ENCODE data around the gene MEGF6. TPM values are rescaled to one million over a fixed set of nuclear protein-coding genes. Genes with fewer than 3 reads are reported as not detected.
A peak's percentile ranks its signal among the peaks of the same experiment; 100 is the strongest.

MEGF6 gene
- polyA plus RNA-seq (2013, experiment 1 of 4), result 14.4 TPM
- polyA plus RNA-seq (2013, experiment 2 of 4), result 17.4 TPM
- polyA plus RNA-seq (2013, experiment 3 of 4), result 13.5 TPM
- polyA plus RNA-seq (2013, experiment 4 of 4), result 18.1 TPM

DNA sequence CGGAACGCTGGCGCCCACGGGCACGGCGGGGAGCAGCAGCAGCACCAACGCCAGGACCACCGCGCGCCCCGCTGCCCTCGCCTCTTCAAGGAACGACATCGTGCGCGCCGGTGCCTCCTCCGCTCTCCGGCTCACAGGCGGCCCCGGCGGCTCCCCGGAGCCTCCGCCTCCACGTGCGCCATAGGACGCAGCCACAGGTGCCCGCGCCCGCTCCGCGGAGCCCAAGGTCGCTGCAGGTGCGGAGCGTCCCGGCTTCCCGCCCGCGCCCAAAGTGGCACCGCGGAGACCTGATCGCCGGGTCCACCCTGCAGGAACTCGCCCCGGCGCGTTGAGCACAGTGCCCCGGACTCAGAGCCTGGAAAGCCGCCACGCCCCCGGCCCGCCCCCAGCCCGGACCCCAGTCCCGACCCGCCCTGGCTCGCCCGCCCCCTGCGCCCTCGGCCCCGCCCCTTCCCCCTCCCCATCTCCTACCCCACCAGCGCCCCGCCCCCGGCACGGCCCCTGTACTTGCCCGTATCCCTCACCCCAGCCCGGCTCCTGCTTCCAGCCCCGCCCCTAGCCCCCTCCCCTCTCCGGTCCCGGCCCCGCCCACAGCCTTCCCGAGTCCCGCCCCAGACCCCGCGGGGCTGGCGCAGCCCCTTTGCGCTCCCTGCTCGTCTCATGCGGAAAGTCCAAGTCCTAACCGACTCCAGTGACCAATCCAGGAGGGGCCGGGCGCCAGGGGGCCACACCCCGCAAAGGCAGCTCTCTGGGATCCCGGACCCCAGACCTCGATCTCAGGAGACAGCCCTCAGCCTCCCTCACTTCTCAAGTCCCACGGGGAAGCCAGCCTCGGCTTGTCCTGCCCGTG lies at the start of gene MEGF6:
MEGF6 (minus strand) TSS at position 339 of the 850 bp plus-strand sequence; CDS start at position 99, 240 bp downstream.
- Histone ChIP-seq H3K27ac (ENCODE audit: insufficient read depth, low read depth, low read length, poor library complexity, severe bottlenecking) (no peak within 1 kb of the TSS), H3K36me3 (ENCODE audit: control insufficient read depth, insufficient read depth, low read length) (no peaks in the 10 kb centered on the region), H3K27me3 (ENCODE audit: control insufficient read depth, insufficient read depth, low read length, poor library complexity, severe bottlenecking) (peaks cover 22% of the 10 kb centered on the region), H3K9me3 (ENCODE audit: control insufficient read depth, low read length) (no peaks in the 10 kb centered on the region), H3K4me3 (ENCODE audit: insufficient read depth, low read depth, low read length) (peak within 1 kb of the TSS; percentile 59), H3K4me1 (ENCODE audit: control insufficient read depth, insufficient read depth, low read length) (peaks cover 56% of the 10 kb centered on the region)
- 2% methylated on average over 74 to 80 of the region's 87 CpGs for WGBS, 2 experiments

DNA sequence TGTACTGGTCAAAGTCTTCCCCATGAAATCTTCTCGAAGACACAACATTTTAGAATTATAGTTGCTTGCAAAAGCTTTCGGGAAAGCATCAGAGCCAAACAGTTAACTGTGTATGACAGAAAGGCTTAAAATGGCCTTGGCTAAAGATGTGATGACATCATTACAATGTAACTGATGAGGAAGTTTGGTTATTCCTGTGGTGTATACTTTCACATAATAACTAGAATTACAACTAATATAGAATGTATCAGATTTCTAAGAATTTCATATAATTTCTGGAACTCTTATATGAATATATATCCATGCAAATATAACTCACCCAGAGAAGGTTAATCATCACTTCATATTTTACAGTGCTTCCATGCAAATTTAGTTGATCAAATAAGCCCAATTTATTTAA lies 49.4 kb upstream of the MEGF6 start:
- H3K27me3 ChIP-seq (ENCODE audit: control insufficient read depth, insufficient read depth, low read length, poor library complexity, severe bottlenecking), result peaks cover 34% of the 10 kb centered on the region
- no peak overlapping the region for H3K27ac ChIP-seq (ENCODE audit: insufficient read depth, low read depth, low read length, poor library complexity, severe bottlenecking)
- no peaks in the 10 kb centered on the region for H3K4me1 ChIP-seq (ENCODE audit: control insufficient read depth, insufficient read depth, low read length)
- no peaks in the 10 kb centered on the region for H3K36me3 ChIP-seq (ENCODE audit: control insufficient read depth, insufficient read depth, low read length)
- 92 to 94% methylated on average over 2 of the region's 2 CpGs for WGBS, 2 experiments
- H3K9me3 ChIP-seq (ENCODE audit: control insufficient read depth, low read length), result no peaks in the 10 kb centered on the region
- H3K4me3 ChIP-seq (ENCODE audit: insufficient read depth, low read depth, low read length), result no peak overlapping the region

DNA sequence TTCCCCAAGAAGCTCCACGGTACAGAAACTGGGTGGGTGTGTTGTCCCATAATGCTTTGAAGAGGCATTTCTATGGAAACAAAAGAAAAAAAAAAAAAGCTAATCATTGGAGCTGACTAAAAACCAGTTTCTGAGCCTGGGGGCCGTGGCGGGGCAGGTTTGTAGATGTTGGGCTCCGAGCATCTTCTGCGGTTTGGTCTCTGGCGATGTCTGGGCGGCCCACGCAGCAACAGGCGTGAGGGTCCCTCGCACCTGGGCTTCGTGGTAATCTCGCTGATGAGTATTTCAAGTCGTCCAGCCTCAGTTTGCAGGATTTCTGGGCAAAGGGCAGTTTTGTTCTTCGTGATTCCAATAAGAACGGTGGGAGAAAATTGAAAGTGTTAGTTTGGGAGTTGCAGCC lies 47.8 kb upstream of the MEGF6 start:
- Histone ChIP-seq H3K9me3 (ENCODE audit: control insufficient read depth, low read length) (no peaks in the 10 kb centered on the region), H3K27ac (ENCODE audit: insufficient read depth, low read depth, low read length, poor library complexity, severe bottlenecking) (no peak overlapping the region), H3K4me3 (ENCODE audit: insufficient read depth, low read depth, low read length) (no peak overlapping the region), H3K27me3 (ENCODE audit: control insufficient read depth, insufficient read depth, low read length, poor library complexity, severe bottlenecking) (peaks cover 50% of the 10 kb centered on the region), H3K4me1 (ENCODE audit: control insufficient read depth, insufficient read depth, low read length) (no peaks in the 10 kb centered on the region), H3K36me3 (ENCODE audit: control insufficient read depth, insufficient read depth, low read length) (no peaks in the 10 kb centered on the region)
- WGBS, 2 experiments, result 87 to 89% methylated on average over 15 of the region's 15 CpGs

DNA sequence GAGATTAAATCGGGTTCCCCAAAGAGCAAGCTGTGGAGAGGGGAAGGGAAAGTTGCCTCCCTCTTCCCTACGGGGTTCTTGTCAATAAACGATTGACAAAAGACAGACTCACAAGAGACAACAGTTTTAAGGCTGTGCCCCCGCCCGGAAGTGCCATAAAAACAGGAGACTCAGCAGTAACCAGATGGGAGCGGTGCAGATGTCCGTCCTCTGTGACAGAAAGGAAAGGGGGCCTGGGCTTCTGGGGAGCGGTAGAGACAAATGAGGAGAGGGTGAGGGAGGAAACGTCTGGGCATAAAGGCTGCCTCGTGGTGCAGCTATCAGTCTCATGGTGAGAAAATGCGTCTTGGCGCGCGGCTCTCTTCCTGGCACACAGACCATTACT lies 46.9 kb upstream of the MEGF6 start:
- Histone ChIP-seq H3K9me3 (ENCODE audit: control insufficient read depth, low read length) (no peaks in the 10 kb centered on the region), H3K36me3 (ENCODE audit: control insufficient read depth, insufficient read depth, low read length) (no peaks in the 10 kb centered on the region), H3K27me3 (ENCODE audit: control insufficient read depth, insufficient read depth, low read length, poor library complexity, severe bottlenecking) (peaks cover 59% of the 10 kb centered on the region), H3K4me3 (ENCODE audit: insufficient read depth, low read depth, low read length) (no peak overlapping the region), H3K27ac (ENCODE audit: insufficient read depth, low read depth, low read length, poor library complexity, severe bottlenecking) (no peak overlapping the region), H3K4me1 (ENCODE audit: control insufficient read depth, insufficient read depth, low read length) (no peaks in the 10 kb centered on the region)
- 61 to 69% methylated on average over 9 to 14 of the region's 14 CpGs for WGBS, 2 experiments

- Histone ChIP-seq H3K9me3 (ENCODE audit: control insufficient read depth, low read length) (no peaks in the 10 kb centered on the region), H3K4me1 (ENCODE audit: control insufficient read depth, insufficient read depth, low read length) (no peaks in the 10 kb centered on the region), H3K27ac (ENCODE audit: insufficient read depth, low read depth, low read length, poor library complexity, severe bottlenecking) (no peak overlapping the region), H3K4me3 (ENCODE audit: insufficient read depth, low read depth, low read length) (no peak overlapping the region), H3K27me3 (ENCODE audit: control insufficient read depth, insufficient read depth, low read length, poor library complexity, severe bottlenecking) (peaks cover 64% of the 10 kb centered on the region), H3K36me3 (ENCODE audit: control insufficient read depth, insufficient read depth, low read length) (no peaks in the 10 kb centered on the region)
- 88 to 90% methylated on average over 26 of the region's 26 CpGs for WGBS, 2 experiments
Measured at GRCh38 chr1:3657578-3658230, 46.4 kb upstream of the MEGF6 start.

DNA sequence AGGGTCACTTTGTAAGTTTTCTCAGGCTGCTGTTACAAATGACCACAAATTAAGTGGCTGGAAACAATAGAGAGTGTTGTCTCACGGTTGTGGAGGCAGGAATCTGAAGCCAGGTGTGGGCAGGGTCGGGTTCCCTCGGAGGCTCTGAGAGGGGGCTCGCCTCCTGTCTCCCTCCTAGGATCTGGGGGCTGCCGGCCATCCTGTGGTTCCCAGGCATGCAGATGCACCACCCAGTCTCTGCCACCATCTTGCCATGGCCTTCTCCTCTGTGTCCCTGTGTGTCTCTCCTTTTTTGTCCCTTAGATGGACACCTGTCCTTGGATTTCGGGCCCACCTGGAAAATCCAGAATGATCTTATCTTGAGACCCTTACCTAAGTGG lies 45.8 kb upstream of the MEGF6 start:
- 83% methylated on average over 6 of the region's 6 CpGs for WGBS, 2 experiments

DNA sequence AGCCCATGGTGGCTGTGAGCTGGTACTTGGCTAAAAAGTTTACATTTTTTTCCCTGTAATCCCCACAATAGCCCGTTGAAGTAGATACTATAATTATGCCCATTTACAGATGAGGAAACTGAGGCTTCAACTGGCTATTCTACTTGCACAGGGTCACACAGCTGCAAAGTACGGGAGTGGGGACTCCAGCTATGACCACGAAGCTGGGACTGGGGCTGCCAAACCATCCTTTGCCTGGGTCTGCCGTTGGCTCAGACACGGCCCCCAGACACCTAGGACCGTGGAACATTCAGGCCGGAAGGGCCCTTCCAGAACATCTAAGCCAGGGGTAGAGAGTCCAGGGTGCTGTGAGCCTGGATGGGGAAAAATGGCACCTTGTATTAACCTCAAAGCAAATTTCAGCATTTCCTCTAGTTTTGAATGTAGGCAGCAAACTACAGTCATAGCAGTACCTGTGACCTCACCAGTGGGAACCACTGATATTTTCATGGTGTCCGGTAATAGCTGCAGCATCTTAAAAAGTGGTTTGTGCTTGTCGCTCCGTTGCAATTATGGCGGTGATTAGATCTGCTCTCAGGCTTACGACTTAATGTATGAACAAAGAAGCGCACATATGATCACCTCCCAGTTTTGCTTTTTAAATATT lies 45.3 kb upstream of the MEGF6 start:
- WGBS, 2 experiments, result 93 to 94% methylated on average over 13 of the region's 13 CpGs
- Histone ChIP-seq H3K4me1 (ENCODE audit: control insufficient read depth, insufficient read depth, low read length) (peaks cover 4% of the 10 kb centered on the region), H3K27ac (ENCODE audit: insufficient read depth, low read depth, low read length, poor library complexity, severe bottlenecking) (no peak overlapping the region), H3K36me3 (ENCODE audit: control insufficient read depth, insufficient read depth, low read length) (no peaks in the 10 kb centered on the region), H3K4me3 (ENCODE audit: insufficient read depth, low read depth, low read length) (no peak overlapping the region), H3K27me3 (ENCODE audit: control insufficient read depth, insufficient read depth, low read length, poor library complexity, severe bottlenecking) (peaks cover 72% of the 10 kb centered on the region), H3K9me3 (ENCODE audit: control insufficient read depth, low read length) (no peaks in the 10 kb centered on the region)

More for the DNA sequence above, 45.8 kb upstream of the MEGF6 start:
- Histone ChIP-seq H3K36me3 (ENCODE audit: control insufficient read depth, insufficient read depth, low read length) (no peaks in the 10 kb centered on the region), H3K4me3 (ENCODE audit: insufficient read depth, low read depth, low read length) (no peak overlapping the region), H3K9me3 (ENCODE audit: control insufficient read depth, low read length) (no peaks in the 10 kb centered on the region), H3K27me3 (ENCODE audit: control insufficient read depth, insufficient read depth, low read length, poor library complexity, severe bottlenecking) (peaks cover 67% of the 10 kb centered on the region), H3K27ac (ENCODE audit: insufficient read depth, low read depth, low read length, poor library complexity, severe bottlenecking) (no peak overlapping the region), H3K4me1 (ENCODE audit: control insufficient read depth, insufficient read depth, low read length) (no peaks in the 10 kb centered on the region)

GRCh38 chr1:3654549-3655281 lies 43.4 kb upstream of the MEGF6 start:
- no peak overlapping the region for H3K27ac ChIP-seq (ENCODE audit: insufficient read depth, low read depth, low read length, poor library complexity, severe bottlenecking)
- peaks cover 8% of the 10 kb centered on the region for H3K4me1 ChIP-seq (ENCODE audit: control insufficient read depth, insufficient read depth, low read length)
- peaks cover 84% of the 10 kb centered on the region for H3K27me3 ChIP-seq (ENCODE audit: control insufficient read depth, insufficient read depth, low read length, poor library complexity, severe bottlenecking)
- H3K4me3 ChIP-seq (ENCODE audit: insufficient read depth, low read depth, low read length), result no peak overlapping the region
- no peaks in the 10 kb centered on the region for H3K9me3 ChIP-seq (ENCODE audit: control insufficient read depth, low read length)
- H3K36me3 ChIP-seq (ENCODE audit: control insufficient read depth, insufficient read depth, low read length), result no peaks in the 10 kb centered on the region
- WGBS, 2 experiments, result 89 to 90% methylated on average over 22 of the region's 22 CpGs

DNA sequence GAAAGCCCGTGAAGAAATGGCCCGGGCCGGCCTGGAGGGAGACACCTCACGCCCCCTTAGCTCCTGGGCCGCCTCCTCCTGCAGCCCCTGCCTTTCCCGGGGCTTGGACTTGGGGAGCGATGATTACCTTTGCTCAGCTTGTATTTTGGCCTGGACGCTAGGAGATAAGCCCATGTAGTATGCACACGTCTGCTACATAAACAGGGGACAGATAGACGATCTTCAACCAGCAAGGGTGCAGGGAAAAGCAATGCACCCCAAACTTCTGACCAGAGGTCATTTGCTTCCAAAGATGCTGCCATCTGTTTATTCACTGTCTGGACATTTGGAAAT lies 41.9 kb upstream of the MEGF6 start:
- WGBS, 2 experiments, result 21 to 23% methylated on average over 10 of the region's 10 CpGs

More for the DNA sequence above, 41.9 kb upstream of the MEGF6 start:
- Histone ChIP-seq H3K4me3 (ENCODE audit: insufficient read depth, low read depth, low read length) (no peak overlapping the region), H3K9me3 (ENCODE audit: control insufficient read depth, low read length) (no peaks in the 10 kb centered on the region), H3K27me3 (ENCODE audit: control insufficient read depth, insufficient read depth, low read length, poor library complexity, severe bottlenecking) (peaks cover 82% of the 10 kb centered on the region), H3K27ac (ENCODE audit: insufficient read depth, low read depth, low read length, poor library complexity, severe bottlenecking) (no peak overlapping the region), H3K4me1 (ENCODE audit: control insufficient read depth, insufficient read depth, low read length) (peaks cover 16% of the 10 kb centered on the region), H3K36me3 (ENCODE audit: control insufficient read depth, insufficient read depth, low read length) (no peaks in the 10 kb centered on the region)

All from ectodermal cell (in vitro differentiated cells).